Measurements from ENCODE around the gene COG1.

DNA sequence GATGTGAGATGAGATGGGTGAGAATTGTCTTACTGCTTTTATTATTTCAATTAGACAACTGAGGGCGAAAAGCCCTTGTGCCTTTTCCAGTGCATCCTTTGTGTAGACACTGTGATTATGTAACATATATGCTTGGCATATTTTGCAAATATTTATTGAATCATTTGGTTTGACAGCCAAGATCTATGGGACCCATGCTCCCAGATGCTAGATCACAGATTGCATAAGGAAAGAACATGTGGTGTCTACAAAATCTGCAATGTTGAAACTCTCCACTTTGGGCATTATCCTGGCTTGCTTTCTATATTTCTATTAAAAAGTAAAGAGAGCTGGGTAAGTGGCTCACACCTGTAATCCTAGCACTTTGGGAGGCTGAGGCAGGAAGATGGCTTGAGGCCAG is 4.8 kb upstream of the COG1 start:
- no peak for TF ChIP-seq CTCF (IDR thresholded peaks at IDR 0.05)
- TF ChIP-seq POLR2A (IDR thresholded peaks at IDR 0.05) = no peak

All from uterus (tissue), 2 donors.